ENCODE data around the gene GPATCH1. TPM values are rescaled to one million over a fixed set of nuclear protein-coding genes. Genes with fewer than 3 reads are reported as not detected.
A peak's percentile ranks its signal among the peaks of the same experiment; 100 is the strongest.

GPATCH1 gene
- total and polyA plus RNA-seq, 2 of the 13 experiments (the other 11 are each of a cell fraction or from before 2014, with no cell fraction given): 6.8 to 6.9 TPM

- H3K9me3 ChIP-seq (ENCODE audit: low read length): no peaks in the 10 kb centered on the region
- no peak overlapping the region for H3K9ac ChIP-seq (ENCODE audit: insufficient read depth, low read depth, low read length)
- no peak overlapping the region for H3K27ac ChIP-seq (ENCODE audit: extremely low read length, insufficient read depth, low read length)
- 54% methylated on average over 6 of the region's 6 CpGs for WGBS (ENCODE audit: low lambda C conversion rate)
- peaks cover 53% of the 10 kb centered on the region for H3K4me1 ChIP-seq (ENCODE audit: insufficient read depth, low read length)
- peak overlapping the region; percentile 71 for H3K4me2 ChIP-seq (ENCODE audit: low read depth, low read length)
- ChIA-PET CTCF (ENCODE audit: low intra/inter-chr PET ratio, low total read pairs) (no interaction called here), POLR2A (interaction anchor here (2.1 to 5.1 kb wide), 2 partner anchors 15 to 18 kb away, joined by 5 to 46 read pairs; no protein-coding TSS in a partner anchor)
- ATAC-seq (peak; percentile 62), FAIRE-seq (no peak), DNase-seq (ENCODE audit: low spot score) (peak; percentile 68)
- H2AFZ ChIP-seq (ENCODE audit: low read length): no peak overlapping the region
- 0 out of 6 replicates have a peak overlapping the region, but pooled peaks of 1 of the 3 experiments have one; percentile 26 for H3K4me3 ChIP-seq (replicated peaks in 1 of 3; ENCODE audit: insufficient read depth in 1 of 3, low read depth in 2 of 3, low read length in 3 of 3)
- no peaks in the 10 kb centered on the region for H4K20me1 ChIP-seq (ENCODE audit: insufficient read depth, low read length)
- no TSS peak for BruUV-seq (replicated peaks)
- no peaks in the 10 kb centered on the region for H3K36me3 ChIP-seq (replicated peaks in 1 of 2; ENCODE audit: control insufficient read depth in 1 of 2, insufficient read depth in 2 of 2, low read length in 2 of 2)
- H3K79me2 ChIP-seq (ENCODE audit: insufficient read depth, low read length): no peaks in the 10 kb centered on the region
- in situ Hi-C loops (cut with HindIII; ENCODE audit: extremely low pct_ligation_motif_present, low pct_unique_long_range_greater_than_20kb) (no loop called here), intact Hi-C loops (cut with micrococcal nuclease; ENCODE audit: unreplicated experiment) (no loop called here)
- H3K27me3 ChIP-seq (ENCODE audit: control insufficient read depth in 1 of 2, insufficient read depth in 2 of 2, low read length in 2 of 2): no peaks in the 10 kb centered on the region
- TF ChIP-seq ZNF687 (CRISPR knock-in tag; IDR thresholded peaks at IDR 0.05) (no peak), FOXP4 (CRISPR knock-in tag; IDR thresholded peaks at IDR 0.05) (peak; percentile 42), ZNF761 (CRISPR knock-in tag; conservative IDR thresholded peaks at IDR 0.05) (no peak), ZNF574 (CRISPR knock-in tag; IDR thresholded peaks at IDR 0.05) (no peak), GATAD2A (CRISPR knock-in tag; IDR thresholded peaks at IDR 0.05) (peak; percentile 36; the same call in 1 of the 2 replicates), SOX13 (IDR thresholded peaks at IDR 0.05) (no peak), SOX13 (CRISPR knock-in tag; conservative IDR thresholded peaks at IDR 0.05 in 1 of 2, IDR thresholded peaks at IDR 0.05 in 1 of 2) (0 out of 4 replicates have a peak, but pooled peaks of 1 of the 2 experiments have one; percentile 11), ZSCAN20 (CRISPR knock-in tag; IDR thresholded peaks at IDR 0.05; ENCODE audit: borderline replicate concordance) (no peak), FOXP1 (IDR thresholded peaks at IDR 0.05) (no peak), FOXP1 (CRISPR knock-in tag; IDR thresholded peaks at IDR 0.05) (peak; percentile 73), SOX6 (IDR thresholded peaks at IDR 0.05) (no peak), SOX6 (CRISPR knock-in tag; IDR thresholded peaks at IDR 0.05) (0 out of 2 replicates have a peak, but pooled peaks have one; percentile 35), MIXL1 (CRISPR knock-in tag; IDR thresholded peaks at IDR 0.05) (no peak)
Measured at GRCh38 chr19:33158365-33158764, 77.4 kb downstream of the GPATCH1 start.
